ENCODE measurements around the gene FLAD1. TPM values are rescaled to one million over a fixed set of nuclear protein-coding genes. Genes with fewer than 3 reads are reported as not detected.

The FLAD1 gene
- total and polyA plus RNA-seq, 2 of the 8 experiments (the other 6 are each of a cell fraction or from before 2014, with no cell fraction given) = 104 to 143 TPM

DNA sequence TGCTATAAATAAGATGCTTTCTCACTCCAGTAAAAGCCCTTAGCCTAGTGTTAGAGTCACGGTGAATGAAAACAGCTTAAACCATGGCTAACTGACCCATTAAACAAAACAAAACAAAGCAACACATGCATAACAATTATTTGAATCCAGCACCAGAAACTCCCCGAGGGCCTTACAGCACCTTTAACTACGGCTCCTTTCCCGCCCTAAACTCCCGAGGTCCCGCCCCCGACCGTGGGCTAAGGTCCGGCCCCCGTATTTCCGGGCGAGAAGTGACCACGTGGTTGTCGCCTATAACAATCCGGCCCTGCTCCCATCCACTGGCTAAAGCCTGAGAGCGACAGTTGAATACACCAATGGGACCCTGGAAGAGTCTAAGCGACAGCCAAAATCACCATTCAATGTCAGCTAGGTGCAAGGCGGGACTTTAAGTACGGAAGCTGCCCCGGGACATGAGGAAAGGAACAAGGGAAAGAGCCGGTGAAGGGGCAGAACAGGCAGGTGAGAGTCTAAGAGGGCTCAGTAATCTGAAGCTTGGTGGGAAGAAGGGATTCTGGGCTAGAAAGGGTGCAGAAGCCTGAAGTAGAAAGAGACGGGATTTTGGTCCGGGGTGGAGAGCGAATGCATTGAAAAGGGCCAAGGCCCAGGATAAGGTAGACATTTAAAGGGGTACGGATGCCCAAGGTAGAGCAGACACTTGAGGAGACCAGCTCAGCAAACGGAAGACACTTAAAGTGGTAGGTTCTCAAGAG lies at the start of gene FLAD1 (continued):
- TF ChIP-seq, protein P1, sequence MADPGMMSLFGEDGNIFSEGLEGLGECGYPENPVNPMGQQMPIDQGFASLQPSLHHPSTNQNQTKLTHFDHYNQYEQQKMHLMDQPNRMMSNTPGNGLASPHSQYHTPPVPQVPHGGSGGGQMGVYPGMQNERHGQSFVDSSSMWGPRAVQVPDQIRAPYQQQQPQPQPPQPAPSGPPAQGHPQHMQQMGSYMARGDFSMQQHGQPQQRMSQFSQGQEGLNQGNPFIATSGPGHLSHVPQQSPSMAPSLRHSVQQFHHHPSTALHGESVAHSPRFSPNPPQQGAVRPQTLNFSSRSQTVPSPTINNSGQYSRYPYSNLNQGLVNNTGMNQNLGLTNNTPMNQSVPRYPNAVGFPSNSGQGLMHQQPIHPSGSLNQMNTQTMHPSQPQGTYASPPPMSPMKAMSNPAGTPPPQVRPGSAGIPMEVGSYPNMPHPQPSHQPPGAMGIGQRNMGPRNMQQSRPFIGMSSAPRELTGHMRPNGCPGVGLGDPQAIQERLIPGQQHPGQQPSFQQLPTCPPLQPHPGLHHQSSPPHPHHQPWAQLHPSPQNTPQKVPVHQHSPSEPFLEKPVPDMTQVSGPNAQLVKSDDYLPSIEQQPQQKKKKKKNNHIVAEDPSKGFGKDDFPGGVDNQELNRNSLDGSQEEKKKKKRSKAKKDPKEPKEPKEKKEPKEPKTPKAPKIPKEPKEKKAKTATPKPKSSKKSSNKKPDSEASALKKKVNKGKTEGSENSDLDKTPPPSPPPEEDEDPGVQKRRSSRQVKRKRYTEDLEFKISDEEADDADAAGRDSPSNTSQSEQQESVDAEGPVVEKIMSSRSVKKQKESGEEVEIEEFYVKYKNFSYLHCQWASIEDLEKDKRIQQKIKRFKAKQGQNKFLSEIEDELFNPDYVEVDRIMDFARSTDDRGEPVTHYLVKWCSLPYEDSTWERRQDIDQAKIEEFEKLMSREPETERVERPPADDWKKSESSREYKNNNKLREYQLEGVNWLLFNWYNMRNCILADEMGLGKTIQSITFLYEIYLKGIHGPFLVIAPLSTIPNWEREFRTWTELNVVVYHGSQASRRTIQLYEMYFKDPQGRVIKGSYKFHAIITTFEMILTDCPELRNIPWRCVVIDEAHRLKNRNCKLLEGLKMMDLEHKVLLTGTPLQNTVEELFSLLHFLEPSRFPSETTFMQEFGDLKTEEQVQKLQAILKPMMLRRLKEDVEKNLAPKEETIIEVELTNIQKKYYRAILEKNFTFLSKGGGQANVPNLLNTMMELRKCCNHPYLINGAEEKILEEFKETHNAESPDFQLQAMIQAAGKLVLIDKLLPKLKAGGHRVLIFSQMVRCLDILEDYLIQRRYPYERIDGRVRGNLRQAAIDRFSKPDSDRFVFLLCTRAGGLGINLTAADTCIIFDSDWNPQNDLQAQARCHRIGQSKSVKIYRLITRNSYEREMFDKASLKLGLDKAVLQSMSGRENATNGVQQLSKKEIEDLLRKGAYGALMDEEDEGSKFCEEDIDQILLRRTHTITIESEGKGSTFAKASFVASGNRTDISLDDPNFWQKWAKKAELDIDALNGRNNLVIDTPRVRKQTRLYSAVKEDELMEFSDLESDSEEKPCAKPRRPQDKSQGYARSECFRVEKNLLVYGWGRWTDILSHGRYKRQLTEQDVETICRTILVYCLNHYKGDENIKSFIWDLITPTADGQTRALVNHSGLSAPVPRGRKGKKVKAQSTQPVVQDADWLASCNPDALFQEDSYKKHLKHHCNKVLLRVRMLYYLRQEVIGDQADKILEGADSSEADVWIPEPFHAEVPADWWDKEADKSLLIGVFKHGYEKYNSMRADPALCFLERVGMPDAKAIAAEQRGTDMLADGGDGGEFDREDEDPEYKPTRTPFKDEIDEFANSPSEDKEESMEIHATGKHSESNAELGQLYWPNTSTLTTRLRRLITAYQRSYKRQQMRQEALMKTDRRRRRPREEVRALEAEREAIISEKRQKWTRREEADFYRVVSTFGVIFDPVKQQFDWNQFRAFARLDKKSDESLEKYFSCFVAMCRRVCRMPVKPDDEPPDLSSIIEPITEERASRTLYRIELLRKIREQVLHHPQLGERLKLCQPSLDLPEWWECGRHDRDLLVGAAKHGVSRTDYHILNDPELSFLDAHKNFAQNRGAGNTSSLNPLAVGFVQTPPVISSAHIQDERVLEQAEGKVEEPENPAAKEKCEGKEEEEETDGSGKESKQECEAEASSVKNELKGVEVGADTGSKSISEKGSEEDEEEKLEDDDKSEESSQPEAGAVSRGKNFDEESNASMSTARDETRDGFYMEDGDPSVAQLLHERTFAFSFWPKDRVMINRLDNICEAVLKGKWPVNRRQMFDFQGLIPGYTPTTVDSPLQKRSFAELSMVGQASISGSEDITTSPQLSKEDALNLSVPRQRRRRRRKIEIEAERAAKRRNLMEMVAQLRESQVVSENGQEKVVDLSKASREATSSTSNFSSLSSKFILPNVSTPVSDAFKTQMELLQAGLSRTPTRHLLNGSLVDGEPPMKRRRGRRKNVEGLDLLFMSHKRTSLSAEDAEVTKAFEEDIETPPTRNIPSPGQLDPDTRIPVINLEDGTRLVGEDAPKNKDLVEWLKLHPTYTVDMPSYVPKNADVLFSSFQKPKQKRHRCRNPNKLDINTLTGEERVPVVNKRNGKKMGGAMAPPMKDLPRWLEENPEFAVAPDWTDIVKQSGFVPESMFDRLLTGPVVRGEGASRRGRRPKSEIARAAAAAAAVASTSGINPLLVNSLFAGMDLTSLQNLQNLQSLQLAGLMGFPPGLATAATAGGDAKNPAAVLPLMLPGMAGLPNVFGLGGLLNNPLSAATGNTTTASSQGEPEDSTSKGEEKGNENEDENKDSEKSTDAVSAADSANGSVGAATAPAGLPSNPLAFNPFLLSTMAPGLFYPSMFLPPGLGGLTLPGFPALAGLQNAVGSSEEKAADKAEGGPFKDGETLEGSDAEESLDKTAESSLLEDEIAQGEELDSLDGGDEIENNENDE (IDR thresholded peaks at IDR 0.05; ENCODE audit: insufficient replicate concordance, low read length) = no peak
- TF ChIP-seq, protein P2, sequence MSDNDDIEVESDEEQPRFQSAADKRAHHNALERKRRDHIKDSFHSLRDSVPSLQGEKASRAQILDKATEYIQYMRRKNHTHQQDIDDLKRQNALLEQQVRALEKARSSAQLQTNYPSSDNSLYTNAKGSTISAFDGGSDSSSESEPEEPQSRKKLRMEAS (IDR thresholded peaks at IDR 0.05) = peak; percentile 94
- TF ChIP-seq KDM1A (IDR thresholded peaks at IDR 0.05; ENCODE audit: borderline replicate concordance, low read length) (no peak), SIN3A (conservative IDR thresholded peaks at IDR 0.05 in 1 of 2, IDR thresholded peaks at IDR 0.05 in 1 of 2; ENCODE audit: low read depth in 1 of 2, low read length in 2 of 2) (peak; percentile 24 to 89; a peak in 1 of 4 replicates), BRCA1 (IDR thresholded peaks at IDR 0.05; ENCODE audit: low read depth, low read length) (no peak), EP300 (IDR thresholded peaks at IDR 0.05; ENCODE audit: borderline replicate concordance in 1 of 2, low read depth in 2 of 2, low read length in 2 of 2) (no peak), TEAD4 (IDR thresholded peaks at IDR 0.05; ENCODE audit: low read depth, low read length) (no peak), RAD21 (IDR thresholded peaks at IDR 0.05 in 1 of 2, conservative IDR thresholded peaks at IDR 0.05 in 1 of 2; ENCODE audit: low read depth in 2 of 2, low read length in 2 of 2) (no peak), JUN (IDR thresholded peaks at IDR 0.05; ENCODE audit: low read depth, low read length) (no peak)

Data from H1 (cell line).